K562 (cell line): ENCODE results near the gene PHYKPL. TPM values are rescaled to one million over a fixed set of nuclear protein-coding genes. Genes with fewer than 3 reads are reported as not detected.

Source experiments
- CTCF ChIP-seq, 3 experiments: IDR thresholded peaks in 2 of 3; conservative IDR thresholded peaks in 1 of 3; 2 replicates each; pipeline ENCODE4 v1.5.1; 2011 to 2012; ENCODE audit warnings: low read length in 3 of 3, mild to moderate bottlenecking in 3 of 3, control low read depth in 2 of 3, improper control_type of control experiment in 1 of 3, inconsistent platforms in 1 of 3, low read depth in 1 of 3, mixed read lengths in 1 of 3, moderate library complexity in 1 of 3; ENCODE audit not compliant: insufficient read depth in 2 of 3
- DIDO1 ChIP-seq: fragments of 450-650 bp; IDR thresholded peaks from 2 replicates; pipeline ENCODE4 v1.6.1; 2016; ENCODE audit warnings: low read depth, missing biosample characterization, missing genetic modification characterization
- HIVEP1 ChIP-seq: fragments of 250-450 bp; sonication (Bioruptor Pico); IDR thresholded peaks from 2 replicates; pipeline ENCODE4 v1.4.0; 2020; ENCODE audit warnings: mild to moderate bottlenecking
- HMG20A ChIP-seq: fragments of 450-650 bp; formaldehyde crosslinking; conservative IDR thresholded peaks from 2 replicates; pipeline ENCODE4 v1.4.0; 2020; ENCODE audit warnings: mild to moderate bottlenecking, mixed read lengths
- IFI16 ChIP-seq: fragments of 250-450 bp; sonication (Bioruptor Pico); IDR thresholded peaks from 2 replicates; pipeline ENCODE4 v2.1.2; 2022; ENCODE audit warnings: mild to moderate bottlenecking, inconsistent platforms
- IRF1 ChIP-seq: sonication (generic); formaldehyde crosslinking; IDR thresholded peaks from 2 replicates; pipeline ENCODE4 v1.8.0; 2022; ENCODE audit warnings: missing genetic modification reagents, mild to moderate bottlenecking, borderline replicate concordance
- MEF2D ChIP-seq: conservative IDR thresholded peaks from 2 replicates; pipeline ENCODE4 v1.6.1; 2016; ENCODE audit warnings: low read depth, missing genetic modification characterization, missing compliant biosample characterization
- NFYB ChIP-seq: IDR thresholded peaks from 2 replicates; pipeline ENCODE4 v1.6.1; 2011; ENCODE audit warnings: mild to moderate bottlenecking, moderate library complexity; ENCODE audit not compliant: insufficient read length; ENCODE audit errors: extremely low read depth
- PHF8 ChIP-seq: fragments of 200-600 bp; sonication (generic); IDR thresholded peaks from 2 replicates; pipeline ENCODE4 v1.6.1; 2012; ENCODE audit warnings: mixed run types, mild to moderate bottlenecking, inconsistent platforms, low read length, moderate library complexity, borderline replicate concordance
- RHOXF2B ChIP-seq: fragments of 250-450 bp; sonication (Bioruptor Pico); conservative IDR thresholded peaks from 2 replicates; pipeline ENCODE4 v1.5.1; 2021
- SMAD1 ChIP-seq: fragments of 150-350 bp; IDR thresholded peaks from 2 replicates; pipeline ENCODE4 v1.6.1; 2014; ENCODE audit warnings: low read length, low read depth; ENCODE audit not compliant: partially characterized antibody
- SNRNP70 ChIP-seq: fragments of 200-400 bp; formaldehyde crosslinking; optimal IDR thresholded peaks from 2 replicates; pipeline ENCODE3; 2017; ENCODE audit warnings: low read depth, low read length
- SRF ChIP-seq, 2 experiments: fragments of 250-450, 450-650 bp in 1 of 2; sonication (Bioruptor Pico) in 1 of 2; sonication (generic) in 1 of 2; formaldehyde crosslinking; IDR thresholded peaks; 2 replicates each; pipeline versions ENCODE4 v1.5.0 to v1.5.1; 2020 to 2022; ENCODE audit warnings: mild to moderate bottlenecking in 1 of 2, missing genetic modification reagents in 1 of 2
- TAF9B ChIP-seq: fragments of 450-650 bp; IDR thresholded peaks from 2 replicates; pipeline ENCODE4 v1.6.1; 2018; ENCODE audit warnings: mild to moderate bottlenecking; ENCODE audit not compliant: partially characterized antibody
- TAL1 ChIP-seq: fragments of 450-650 bp; IDR thresholded peaks from 2 replicates; pipeline ENCODE4 v1.6.1; 2016; ENCODE audit warnings: mild to moderate bottlenecking
- TCFL5 ChIP-seq: fragments of 250-450 bp; sonication (Bioruptor Pico); conservative IDR thresholded peaks from 2 replicates; pipeline ENCODE4 v1.6.1; 2021; ENCODE audit warnings: mild to moderate bottlenecking, moderate library complexity, matching md5 sums
- TEAD1 ChIP-seq, 2 experiments: fragments of 450-650 bp in 1 of 2; sonication (generic) in 1 of 2; formaldehyde crosslinking; IDR thresholded peaks; 2 replicates each; pipeline versions ENCODE4 v1.4.0 to v1.8.0; 2020 to 2022; ENCODE audit warnings: mild to moderate bottlenecking in 2 of 2, missing genetic modification reagents in 1 of 2
- ZNF197 ChIP-seq: fragments of 200-800 bp; sonication (Bioruptor generic); IDR thresholded peaks from 2 replicates; pipeline ENCODE4 v1.6.1; 2016; ENCODE audit warnings: low read depth, missing genetic modification characterization, missing compliant biosample characterization
- ZNF274 ChIP-seq: IDR thresholded peaks from 2 replicates; pipeline ENCODE4 v1.6.1; 2011; ENCODE audit warnings: low read depth, mild to moderate bottlenecking, low read length, moderate library complexity, borderline replicate concordance
- ZNF609 ChIP-seq: sonication (generic); formaldehyde crosslinking; IDR thresholded peaks from 2 replicates; pipeline ENCODE4 v1.8.1; 2023; ENCODE audit warnings: missing genetic modification reagents, mild to moderate bottlenecking, borderline replicate concordance
- ZSCAN29 ChIP-seq: fragments of 450-650 bp; IDR thresholded peaks from 2 replicates; pipeline ENCODE4 v1.6.1; 2017
- polyA plus RNA-seq, 8 experiments: library from polyadenylated mRNA; depleted of rRNA in 4 of 8; stranded (reverse) in 5 of 8; unstranded in 3 of 8; fragments of >200 nt; fragmentation: Nextera tagmentation in 2 of 8; fragmentation: Illumina TruSeq in 1 of 8; extraction: Ambion mirVana in 2 of 8; extraction: Trizol in 1 of 8; gene quantifications; 2 replicates each; pipeline versions ENCODE4 v1.2.1 to v1.2.3, GENCODE V29; 2011 to 2014; ENCODE audit warnings: inconsistent platforms in 1 of 8, missing spikeins in 1 of 8
- total RNA-seq, 7 experiments: library from RNA; depleted of rRNA in 6 of 7; stranded (reverse); fragments of >200 nt in 6 of 7; fragmentation: Illumina TruSeq in 2 of 7; extraction: Trizol in 2 of 7; gene quantifications; 2 replicates each; pipeline versions ENCODE4 v1.2.1 to v1.2.3, GENCODE V29; 2011 to 2021; ENCODE audit warnings: low replicate concordance in 1 of 7

The PHYKPL gene
- total and polyA plus RNA-seq, 9 of the 15 experiments (the other 6 are each of a cell fraction or from before 2014, with no cell fraction given), result 4.7 to 34.7 (median 18.6) TPM

- TF ChIP-seq SRF (CRISPR knock-in tag; IDR thresholded peaks at IDR 0.05) (peak; percentile 38 to 95; a peak in 2 of 4 replicates), ZNF274 (no peak), HIVEP1 (CRISPR knock-in tag) (0 out of 2 replicates have a peak, but pooled peaks have one; percentile 53), CTCF (IDR thresholded peaks at IDR 0.05 in 2 of 3, conservative IDR thresholded peaks at IDR 0.05 in 1 of 3; ENCODE audit: insufficient read depth in 2 of 3, low read depth in 1 of 3, low read length in 3 of 3) (no peak), TAF9B (peak; percentile 94), TCFL5 (CRISPR knock-in tag) (no peak), SNRNP70 (no peak), TAL1 (no peak), PHF8 (peak; percentile 99), IFI16 (CRISPR knock-in tag) (no peak), RHOXF2B (CRISPR knock-in tag) (0 out of 2 replicates have a peak, but pooled peaks have one; percentile 42), NFYB (peak; percentile 94), ZNF197 (no peak), ZNF609 (CRISPR knock-in tag) (peak; percentile 89), SMAD1 (peak; percentile 92), MEF2D (no peak), TEAD1 (CRISPR knock-in tag; IDR thresholded peaks at IDR 0.05) (peak in 1 of 2 experiments; percentile 80; a peak in 1 of 4 replicates), DIDO1 (no peak), HMG20A (CRISPR knock-in tag) (no peak), IRF1 (CRISPR knock-in tag) (no peak), ZSCAN29 (no peak; the same call in 1 of the 2 replicates)
These were observed 28.2 kb downstream of the PHYKPL start, which contains the start of gene HNRNPAB (continued) for GRCh38 chr5:178204182-178204934.
